NCI-H2171 treated with DMSO at 0.1 percent for 48 hours (cell line): ENCODE data around the gene PLCH1.

Experiments used
- DNase-seq: peaks from one replicate; lab custom pipeline; 2025; lab: John Stamatoyannopoulos, UW

Gene PLCH1

DNA sequence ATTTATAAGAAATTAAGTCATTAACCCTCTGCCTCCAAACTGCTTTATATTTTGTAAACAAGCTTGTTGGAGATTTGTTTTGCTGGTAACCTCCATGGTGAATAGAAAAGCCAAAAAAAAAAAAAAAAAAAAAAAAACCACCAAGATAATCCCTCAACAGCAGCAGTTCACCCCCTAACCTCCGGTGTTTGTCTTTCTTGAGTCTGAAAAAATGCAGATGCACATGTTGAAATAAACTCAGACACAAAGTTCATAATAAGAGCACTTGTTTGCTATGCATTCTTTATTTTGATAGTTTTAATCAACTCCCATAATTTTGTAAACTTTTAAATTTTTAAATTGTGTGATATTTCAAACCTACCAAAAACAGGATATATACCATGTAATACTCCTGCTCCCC lies 1.8 kb upstream of the PLCH1 start:
- DNase-seq = no peak

DNA sequence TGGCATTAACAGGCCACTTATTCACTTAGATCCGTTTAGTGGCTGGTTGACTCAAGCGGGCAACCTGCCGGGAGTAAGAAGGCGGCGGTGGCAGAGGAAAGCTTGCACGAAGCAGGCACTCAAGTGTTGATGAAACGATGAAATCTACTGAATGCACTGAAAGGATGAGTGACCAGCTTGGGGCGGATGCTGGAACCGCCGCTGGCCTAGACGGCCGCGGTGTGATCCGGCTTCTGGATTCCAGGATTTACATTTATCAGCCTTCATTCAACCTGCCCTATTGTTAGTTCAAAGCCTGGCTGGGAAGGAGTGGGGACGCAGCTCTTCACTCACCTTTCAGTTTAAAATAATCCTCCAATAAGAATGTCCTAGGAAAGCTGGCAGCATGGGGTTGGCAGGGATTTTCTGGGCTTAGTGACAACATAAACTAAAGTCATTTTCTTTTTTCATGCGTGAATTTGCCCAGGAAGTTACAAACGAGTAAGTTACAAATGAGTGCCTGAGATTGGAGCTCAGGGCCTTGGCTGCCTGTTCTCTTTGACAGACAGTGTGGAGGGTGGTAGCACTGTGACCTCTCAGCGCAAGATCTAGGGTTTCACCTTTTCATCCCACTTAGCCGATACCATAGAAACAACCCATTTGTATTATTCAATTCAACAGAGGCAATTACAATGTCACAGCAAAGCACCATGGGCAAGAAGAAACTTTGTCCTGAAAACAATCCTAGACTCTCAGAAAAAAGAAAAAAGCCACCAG lies 1.1 kb upstream of the PLCH1 start:
- DNase-seq = peak; percentile 27

GRCh38 chr3:155744010-155744625 lies 753 bp downstream of the PLCH1 start:
- peak; percentile 58 for DNase-seq

DNA sequence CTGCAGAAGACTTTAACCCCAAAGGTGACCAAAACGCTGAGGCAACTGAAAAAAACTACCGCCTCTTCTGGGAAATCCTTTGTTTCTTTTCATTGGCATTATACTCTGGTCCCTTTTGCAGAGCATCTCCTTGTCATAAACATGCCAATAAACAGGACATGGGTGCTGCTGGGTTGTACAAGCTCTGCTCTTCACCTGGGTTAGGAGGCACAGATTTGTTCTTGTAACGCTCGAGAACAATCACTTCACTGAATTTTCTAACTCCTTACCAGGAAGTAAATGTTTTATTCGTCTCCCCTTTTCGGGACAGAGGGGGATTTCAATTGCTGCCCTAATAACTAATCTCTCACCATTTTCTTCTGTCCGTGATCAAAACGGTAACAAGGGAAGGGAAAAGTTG lies 1.3 kb downstream of the PLCH1 start:
- no peak for DNase-seq

GRCh38 chr3:155742349-155742965 lies 2.4 kb downstream of the PLCH1 start:
- DNase-seq = no peak

- no peak for DNase-seq
These were observed 3.3 kb downstream of the PLCH1 start for GRCh38 chr3:155741603-155742002.

GRCh38 chr3:155741101-155741500 lies 3.8 kb downstream of the PLCH1 start:
- no peak for DNase-seq

GRCh38 chr3:155739154-155739553 lies 5.7 kb downstream of the PLCH1 start:
- no peak for DNase-seq

DNA sequence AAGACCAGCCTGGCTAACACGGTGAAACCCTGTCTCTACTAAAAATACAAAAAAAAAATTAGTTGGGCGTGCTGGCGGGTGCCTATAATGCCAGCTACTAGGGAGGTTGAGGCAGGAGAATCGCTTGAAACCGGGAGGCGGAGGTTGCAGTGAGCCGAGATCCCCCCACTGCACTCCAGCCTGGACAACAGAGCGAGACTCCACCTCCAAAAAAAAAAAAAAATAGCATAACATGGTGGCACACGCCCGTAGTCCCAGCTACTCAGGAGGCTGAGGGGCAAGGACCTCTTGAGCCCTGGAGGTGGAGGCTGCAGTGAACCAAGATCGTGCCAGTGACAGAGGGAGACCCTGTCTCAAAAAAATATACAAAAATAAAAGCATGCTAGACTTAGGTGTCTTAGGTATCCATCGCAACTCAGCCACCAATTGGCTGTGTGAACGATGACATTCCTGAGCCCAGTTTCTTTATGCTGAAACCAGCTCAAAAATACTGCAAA lies 6.2 kb downstream of the PLCH1 start:
- no peak for DNase-seq

GRCh38 chr3:155737844-155738460 lies 6.9 kb downstream of the PLCH1 start:
- DNase-seq = no peak

DNA sequence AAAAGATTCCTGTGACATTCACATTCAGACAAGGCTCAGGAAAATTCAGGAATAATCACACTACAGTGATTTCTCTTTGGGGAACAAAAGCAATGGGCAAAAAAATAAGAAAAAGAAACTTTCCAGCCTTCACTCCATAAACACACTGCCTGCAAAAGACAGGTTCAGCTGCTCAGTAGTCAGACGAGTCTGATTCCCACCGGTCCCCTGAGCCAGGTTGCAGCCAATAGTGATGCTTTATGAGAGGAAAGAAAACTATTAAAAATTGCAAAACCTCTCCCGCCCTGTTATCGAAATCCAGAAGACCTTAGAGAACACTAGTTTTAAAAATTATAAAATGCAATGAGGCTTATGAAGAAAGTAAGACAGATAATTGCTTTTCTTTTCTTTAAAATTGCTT lies 8.5 kb downstream of the PLCH1 start:
- DNase-seq = no peak

DNA sequence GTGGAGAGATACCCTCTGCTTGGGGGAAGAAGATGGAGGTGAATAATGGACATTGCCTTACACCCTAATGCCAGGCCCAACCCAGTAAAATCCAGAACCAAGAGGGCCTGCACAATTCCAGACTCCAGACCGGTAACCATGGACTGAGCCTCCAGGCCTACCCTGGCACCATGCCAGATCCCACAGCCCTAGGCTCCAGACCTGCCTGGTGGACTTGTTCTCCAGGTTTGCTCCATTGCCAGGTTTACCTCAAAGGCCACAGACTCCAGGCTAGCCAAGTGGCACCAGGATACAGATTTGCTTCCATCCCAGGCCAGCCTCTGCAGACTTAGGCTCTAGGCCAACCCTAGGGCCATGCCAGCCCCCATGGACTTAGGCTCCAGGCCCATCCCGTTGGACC lies 14.0 kb downstream of the PLCH1 start:
- no peak for DNase-seq

DNA sequence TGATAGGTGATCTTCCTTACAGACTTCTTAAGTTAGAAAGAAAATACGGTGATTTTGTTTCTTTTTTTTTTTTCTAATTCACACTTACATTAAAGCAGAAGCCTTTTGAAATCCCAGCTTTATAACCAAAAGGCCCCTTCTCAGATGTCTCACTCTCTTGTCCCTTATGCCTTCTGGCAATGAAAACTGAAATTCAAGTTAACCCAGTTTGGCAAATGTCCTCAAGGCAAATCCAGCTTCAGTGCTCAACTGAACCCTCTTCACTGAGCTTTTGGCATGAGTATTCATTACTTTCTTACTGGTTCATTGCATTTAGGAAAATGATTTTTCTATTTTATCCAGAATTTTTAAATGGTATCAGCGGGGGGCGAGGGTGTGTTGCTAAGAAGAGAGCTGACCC lies 17.0 kb downstream of the PLCH1 start:
- no peak for DNase-seq

DNA sequence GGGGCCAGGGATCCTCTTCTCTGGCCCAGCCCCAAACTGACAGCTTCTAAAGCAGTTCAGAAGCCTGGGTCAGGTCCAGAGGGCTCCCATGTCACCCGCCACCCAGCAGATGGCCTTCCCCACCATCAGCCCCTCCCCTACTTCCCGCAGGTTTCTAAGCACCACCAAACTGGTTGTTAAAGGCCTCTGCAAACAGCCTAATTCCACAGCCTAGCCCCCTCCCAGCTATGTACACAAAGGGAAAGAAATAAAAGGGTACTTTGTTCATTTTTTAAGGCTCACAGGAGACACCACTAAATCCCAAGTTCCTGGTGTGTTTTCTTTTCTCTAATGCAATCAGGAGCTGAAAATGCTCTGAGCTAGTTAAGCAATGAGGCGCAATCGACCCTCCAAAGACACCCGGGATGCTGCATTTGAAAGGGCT lies 30.6 kb downstream of the PLCH1 start:
- no peak for DNase-seq

GRCh38 chr3:155712008-155712407 lies 32.9 kb downstream of the PLCH1 start:
- peak; percentile 12 for DNase-seq

GRCh38 chr3:155704771-155705559 lies 39.9 kb downstream of the PLCH1 start:
- no peak for DNase-seq

DNA sequence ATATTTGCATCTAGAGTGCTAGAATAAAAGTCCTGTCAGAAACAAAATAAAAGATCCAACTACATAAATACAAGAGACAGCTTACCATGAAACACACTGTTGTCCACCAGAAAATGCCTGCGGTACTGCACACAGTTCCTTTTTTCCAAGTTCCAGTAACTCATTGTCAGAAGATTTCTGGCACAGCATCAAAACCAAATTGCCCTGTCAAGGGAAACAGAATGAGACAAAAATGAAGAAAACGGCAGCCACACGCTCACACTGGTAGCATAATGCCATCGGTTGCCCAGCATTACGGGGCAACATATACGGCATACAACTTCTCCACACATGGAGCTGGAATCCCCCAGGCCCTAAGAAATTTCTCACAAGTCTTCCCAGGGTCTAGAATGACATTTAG lies 40.8 kb downstream of the PLCH1 start:
- no peak for DNase-seq

DNA sequence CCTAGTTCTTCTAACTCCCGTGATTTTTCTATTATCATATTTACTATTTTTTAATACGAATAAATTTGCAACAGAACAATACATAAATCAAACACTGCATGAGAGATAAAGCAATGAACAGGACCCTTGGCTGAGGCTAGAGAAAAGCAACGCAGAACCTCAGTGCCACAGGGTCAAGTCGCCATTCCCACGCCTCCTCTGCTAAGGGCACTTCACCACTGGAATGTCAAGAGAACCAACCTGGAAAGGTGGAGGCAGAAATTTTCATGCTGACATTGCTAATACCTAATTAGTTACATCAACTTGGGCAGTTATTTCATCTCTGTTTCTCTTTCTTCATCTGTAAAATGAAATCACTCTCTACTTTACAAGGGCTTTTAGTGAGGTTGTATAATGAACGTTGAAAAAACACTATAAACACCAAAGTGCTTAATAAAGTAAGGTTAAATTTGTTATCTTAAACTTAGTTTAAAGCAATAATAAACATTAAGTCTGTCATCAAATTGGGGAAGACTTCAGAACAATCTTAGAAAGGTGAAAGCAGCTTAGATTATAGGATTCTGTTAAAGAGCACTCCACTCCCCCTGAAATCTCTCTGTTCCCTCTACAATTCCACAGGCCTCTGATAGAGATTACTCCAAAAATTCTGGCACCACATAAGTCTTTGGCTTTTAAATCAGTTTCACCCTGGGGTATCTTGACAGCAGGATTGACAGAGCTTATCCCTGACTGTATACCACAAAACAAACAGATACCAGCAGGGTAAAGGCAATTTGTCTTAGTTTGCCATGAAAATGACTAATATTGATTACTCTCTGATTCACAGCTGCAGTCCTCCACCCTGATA lies 41.9 kb downstream of the PLCH1 start:
- DNase-seq = no peak

- peak; percentile 63 for DNase-seq
These were observed 42.9 kb downstream of the PLCH1 start for GRCh38 chr3:155701882-155702465.

DNA sequence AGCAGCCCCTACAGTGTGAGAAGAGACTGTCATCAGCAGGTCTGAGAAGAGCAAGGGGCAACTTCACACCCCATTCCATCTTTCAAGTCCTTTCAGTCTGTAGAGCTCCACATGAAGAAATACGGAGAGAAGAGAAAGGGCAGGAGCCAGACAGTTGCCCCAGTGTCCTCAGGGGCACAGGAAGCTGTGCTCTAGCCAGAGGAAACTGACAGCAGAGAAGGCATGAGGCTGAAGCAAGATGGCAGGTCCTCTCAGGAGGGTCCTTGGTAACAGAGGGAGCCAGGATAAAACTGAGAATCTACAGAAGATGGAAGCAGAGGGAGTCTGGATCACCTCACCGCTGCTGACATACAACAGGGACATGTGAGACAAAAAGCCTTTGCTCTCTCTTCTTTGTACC lies 47.3 kb downstream of the PLCH1 start:
- no peak for DNase-seq

GRCh38 chr3:155690921-155691320 lies 54.0 kb downstream of the PLCH1 start:
- no peak for DNase-seq
